Measurements from ENCODE around the gene POGZ.

POGZ gene

GRCh38 chr1:151499930-151500329 is 40.6 kb upstream of the POGZ start:
- H3K27ac ChIP-seq (replicated peaks) = no peak overlapping the region
- H3K4me3 ChIP-seq (replicated peaks; ENCODE audit: insufficient read depth, low read length) = no peak overlapping the region
- DNase-seq (ENCODE audit: low read depth in 1 of 2, low spot score in 1 of 2) = no peak
- no peaks in the 10 kb centered on the region for H3K27me3 ChIP-seq (ENCODE audit: insufficient read depth, poor library complexity, severe bottlenecking)
- TF ChIP-seq SPI1 (IDR thresholded peaks at IDR 0.05; ENCODE audit: borderline replicate concordance, low read depth) = no peak
- no peak for TF ChIP-seq POLR2AphosphoS5 (IDR thresholded peaks at IDR 0.05; ENCODE audit: low read depth)
- no peak for TF ChIP-seq CTCF (IDR thresholded peaks at IDR 0.05; ENCODE audit: insufficient read depth, low read length)

GRCh38 chr1:151499365-151499764 is 40.1 kb upstream of the POGZ start:
- TF ChIP-seq SPI1 (IDR thresholded peaks at IDR 0.05; ENCODE audit: borderline replicate concordance, low read depth) (no peak), POLR2AphosphoS5 (IDR thresholded peaks at IDR 0.05; ENCODE audit: low read depth) (no peak), REST (IDR thresholded peaks at IDR 0.05; ENCODE audit: insufficient replicate concordance, low read depth) (no peak), GABPA (IDR thresholded peaks at IDR 0.05; ENCODE audit: low read depth) (no peak), CTCF (IDR thresholded peaks at IDR 0.05; ENCODE audit: insufficient read depth, low read length) (no peak)
- DNase-seq (ENCODE audit: low read depth in 1 of 2, low spot score in 1 of 2) = no peak
- Histone ChIP-seq H3K27me3 (ENCODE audit: insufficient read depth, poor library complexity, severe bottlenecking) (no peaks in the 10 kb centered on the region), H3K27ac (replicated peaks) (no peak overlapping the region), H3K4me3 (replicated peaks; ENCODE audit: insufficient read depth, low read length) (no peak overlapping the region)

DNA sequence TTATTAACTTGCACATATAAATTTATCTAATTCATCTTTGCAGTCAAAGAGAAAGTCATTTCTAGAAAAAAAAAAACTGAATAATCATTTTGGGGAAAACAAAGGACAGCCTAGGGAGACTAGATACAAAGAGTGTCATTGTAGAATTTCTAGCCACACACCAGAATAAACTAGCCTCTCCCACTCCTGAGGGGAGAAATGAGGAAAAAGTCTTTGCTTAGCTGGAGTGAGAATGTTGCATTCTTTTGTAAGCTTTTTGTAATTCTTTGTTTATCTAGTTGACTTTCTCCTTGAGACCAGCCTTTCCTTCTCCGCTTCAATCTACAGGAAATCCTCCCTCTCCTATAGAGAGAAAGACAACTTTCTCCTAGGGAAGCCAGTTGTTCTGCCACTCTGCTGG is 36.0 kb upstream of the POGZ start:
- no peak for DNase-seq (ENCODE audit: low read depth in 1 of 2, low spot score in 1 of 2)
- no peak overlapping the region for H3K27ac ChIP-seq (replicated peaks)
- H3K4me3 ChIP-seq (replicated peaks; ENCODE audit: insufficient read depth, low read length) = no peak overlapping the region

More for the DNA sequence above, 36.0 kb upstream of the POGZ start:
- TF ChIP-seq SPI1 (IDR thresholded peaks at IDR 0.05; ENCODE audit: borderline replicate concordance, low read depth) (no peak), REST (IDR thresholded peaks at IDR 0.05; ENCODE audit: insufficient replicate concordance, low read depth) (no peak), CTCF (IDR thresholded peaks at IDR 0.05; ENCODE audit: insufficient read depth, low read length) (no peak), POLR2AphosphoS5 (IDR thresholded peaks at IDR 0.05; ENCODE audit: low read depth) (no peak), GABPA (IDR thresholded peaks at IDR 0.05; ENCODE audit: low read depth) (no peak)
- H3K27me3 ChIP-seq (ENCODE audit: insufficient read depth, poor library complexity, severe bottlenecking) = no peaks in the 10 kb centered on the region
